ENCODE data around the gene OTOF.

GRCh38 chr2:26453421-26454329, 24.2 kb downstream of the OTOF start:
- TF ChIP-seq EZH2phosphoT487 (IDR thresholded peaks at IDR 0.05; ENCODE audit: borderline replicate concordance), result no peak
- TF ChIP-seq CTCF (conservative IDR thresholded peaks at IDR 0.05; ENCODE audit: low read length), result no peak
